Cardiac fibroblast (primary cell): ENCODE data around the gene MYOC.
"Not testable (repeated sequence)": the region's sequence is repeated elsewhere in the genome, so short reads cannot be mapped to it uniquely, and the experiment has no call there.

Source experiments
- DNase-seq, 2 donors: peaks; one replicate each; pipeline versions ENCODE4 v3.0.0 to v3.0.0-alpha.2; 2010; ENCODE audit warnings: low read depth in 2 of 2
- H3K4me3 ChIP-seq, 2 donors: replicated peaks in 1 of 2; 1 replicate in 1 of 2; 2 replicates in 1 of 2; pipeline ENCODE4 v1.5.1; 2011; ENCODE audit warnings: low read depth in 2 of 2, low read length in 2 of 2, mild to moderate bottlenecking in 2 of 2, moderate library complexity in 1 of 2
- CTCF ChIP-seq: IDR thresholded peaks from one replicate; pipeline ENCODE4 v1.5.1; 2011; ENCODE audit warnings: low read depth, mild to moderate bottlenecking, low read length, inconsistent platforms

Gene MYOC

GRCh38 chr1:171627020-171627419 lies 25.5 kb downstream of the MYOC start:
- no peak for TF ChIP-seq CTCF
- H3K4me3 ChIP-seq = no peak overlapping the region
- no peak for DNase-seq

GRCh38 chr1:171625225-171625624 lies 27.3 kb downstream of the MYOC start:
- TF ChIP-seq CTCF = no peak
- H3K4me3 ChIP-seq = no peak overlapping the region
- no peak for DNase-seq

- no peak for TF ChIP-seq CTCF
- no peak for DNase-seq
Measured at GRCh38 chr1:171623651-171624331, 28.7 kb downstream of the MYOC start.

GRCh38 chr1:171622152-171622462 lies 30.4 kb downstream of the MYOC start, which contains the start of gene MYOCOS:
TSS of gene MYOCOS (plus strand) at chr1:171622243. CDS start at chr1:171623884, 1,641 bp downstream.
- DNase-seq = no peak
- no peak within 1 kb of the TSS for H3K4me3 ChIP-seq
- no peak for TF ChIP-seq CTCF

More at GRCh38 chr1:171623651-171624331, 28.7 kb downstream of the MYOC start:
- H3K4me3 ChIP-seq = no peak overlapping the region

GRCh38 chr1:171616586-171616985 lies 35.9 kb downstream of the MYOC start:
- no peak for TF ChIP-seq CTCF
- no peak overlapping the region for H3K4me3 ChIP-seq
- no peak for DNase-seq

- H3K4me3 ChIP-seq, DNase-seq: not testable (repeated sequence)
Measured at GRCh38 chr1:171615122-171615906, 37.2 kb downstream of the MYOC start.

- no peak overlapping the region for H3K4me3 ChIP-seq
- no peak for TF ChIP-seq CTCF
- no peak for DNase-seq
Measured at GRCh38 chr1:171613282-171613681, 39.2 kb downstream of the MYOC start.
